Measurements from ENCODE around the gene ACER1. TPM values are rescaled to one million over a fixed set of nuclear protein-coding genes. Genes with fewer than 3 reads are reported as not detected.
A peak's percentile ranks its signal among the peaks of the same experiment; 100 is the strongest.

Gene ACER1
- total and polyA plus RNA-seq, 2 of the 13 experiments (the other 11 are each of a cell fraction or from before 2014, with no cell fraction given): not detected

- TF ChIP-seq CTCF (CRISPR knock-in tag; IDR thresholded peaks at IDR 0.05) (no peak; the same call in 1 of the 2 replicates), EHMT2 (IDR thresholded peaks at IDR 0.05; ENCODE audit: borderline replicate concordance, low read depth, low read length) (no peak), ZSCAN30 (CRISPR knock-in tag; IDR thresholded peaks at IDR 0.05) (no peak), ZNF333 (CRISPR knock-in tag; IDR thresholded peaks at IDR 0.05; ENCODE audit: borderline replicate concordance) (0 out of 2 replicates have a peak, but pooled peaks have one; percentile 55), ARHGAP35 (CRISPR knock-in tag; IDR thresholded peaks at IDR 0.05; ENCODE audit: borderline replicate concordance) (0 out of 2 replicates have a peak, but pooled peaks have one; percentile 35), NRL (CRISPR knock-in tag; IDR thresholded peaks at IDR 0.05; ENCODE audit: borderline replicate concordance) (no peak; the same call in none of the 2 replicates), ZNF557 (CRISPR knock-in tag; IDR thresholded peaks at IDR 0.05) (no peak), TFDP2 (CRISPR knock-in tag; IDR thresholded peaks at IDR 0.05) (no peak), SP4 (CRISPR knock-in tag; IDR thresholded peaks at IDR 0.05) (peak; percentile 94), CEBPG (CRISPR knock-in tag; IDR thresholded peaks at IDR 0.05) (no peak), ZNF691 (CRISPR knock-in tag; IDR thresholded peaks at IDR 0.05; ENCODE audit: borderline replicate concordance, low read depth) (peak; percentile 65; the same call in 1 of the 2 replicates), HMGXB4 (CRISPR knock-in tag; IDR thresholded peaks at IDR 0.05; ENCODE audit: borderline replicate concordance in 1 of 2, low read depth in 1 of 2) (peak in 1 of 2 experiments; percentile 85; a peak in 3 of 4 replicates), PITX1 (CRISPR knock-in tag; IDR thresholded peaks at IDR 0.05) (no peak; the same call in none of the 2 replicates), ETV6 (CRISPR knock-in tag; conservative IDR thresholded peaks at IDR 0.05) (0 out of 2 replicates have a peak, but pooled peaks have one; percentile 56), ZNF761 (CRISPR knock-in tag; conservative IDR thresholded peaks at IDR 0.05) (peak; percentile 90), SOX13 (IDR thresholded peaks at IDR 0.05) (no peak), SOX13 (CRISPR knock-in tag; conservative IDR thresholded peaks at IDR 0.05 in 1 of 2, IDR thresholded peaks at IDR 0.05 in 1 of 2) (no peak)
- TF ChIP-seq, protein P1, sequence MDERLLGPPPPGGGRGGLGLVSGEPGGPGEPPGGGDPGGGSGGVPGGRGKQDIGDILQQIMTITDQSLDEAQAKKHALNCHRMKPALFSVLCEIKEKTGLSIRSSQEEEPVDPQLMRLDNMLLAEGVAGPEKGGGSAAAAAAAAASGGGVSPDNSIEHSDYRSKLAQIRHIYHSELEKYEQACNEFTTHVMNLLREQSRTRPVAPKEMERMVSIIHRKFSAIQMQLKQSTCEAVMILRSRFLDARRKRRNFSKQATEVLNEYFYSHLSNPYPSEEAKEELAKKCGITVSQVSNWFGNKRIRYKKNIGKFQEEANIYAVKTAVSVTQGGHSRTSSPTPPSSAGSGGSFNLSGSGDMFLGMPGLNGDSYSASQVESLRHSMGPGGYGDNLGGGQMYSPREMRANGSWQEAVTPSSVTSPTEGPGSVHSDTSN (CRISPR knock-in tag; IDR thresholded peaks at IDR 0.05): no peak; the same call in 1 of the 2 replicates
- TF ChIP-seq, protein P2, sequence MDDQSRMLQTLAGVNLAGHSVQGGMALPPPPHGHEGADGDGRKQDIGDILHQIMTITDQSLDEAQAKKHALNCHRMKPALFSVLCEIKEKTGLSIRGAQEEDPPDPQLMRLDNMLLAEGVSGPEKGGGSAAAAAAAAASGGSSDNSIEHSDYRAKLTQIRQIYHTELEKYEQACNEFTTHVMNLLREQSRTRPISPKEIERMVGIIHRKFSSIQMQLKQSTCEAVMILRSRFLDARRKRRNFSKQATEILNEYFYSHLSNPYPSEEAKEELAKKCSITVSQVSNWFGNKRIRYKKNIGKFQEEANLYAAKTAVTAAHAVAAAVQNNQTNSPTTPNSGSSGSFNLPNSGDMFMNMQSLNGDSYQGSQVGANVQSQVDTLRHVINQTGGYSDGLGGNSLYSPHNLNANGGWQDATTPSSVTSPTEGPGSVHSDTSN (CRISPR knock-in tag; IDR thresholded peaks at IDR 0.05; ENCODE audit: borderline replicate concordance): no peak
These were observed 39.2 kb upstream of the ACER1 start, which contains the start of gene ALKBH7 (continued) for GRCh38 chr19:6372594-6373095.
